DLD1 (cell line): ENCODE results near the gene GNPTG.
"Not testable (repeated sequence)": the region's sequence is repeated elsewhere in the genome, so short reads cannot be mapped to it uniquely, and the experiment has no call there.

Experiments used
- in situ Hi-C: cut with HindIII; loops from 2 replicates; pipeline ENCODE4 v1.10.0; 2017; ENCODE audit warnings: low sequenced_read_pairs

Gene GNPTG

GRCh38 chr16:1318268-1318545, 33.5 kb upstream of the GNPTG start:
- in situ Hi-C loops: no loop called here

- in situ Hi-C loops: no loop called here
Observed at GRCh38 chr16:1319041-1319440, 32.7 kb upstream of the GNPTG start.

DNA sequence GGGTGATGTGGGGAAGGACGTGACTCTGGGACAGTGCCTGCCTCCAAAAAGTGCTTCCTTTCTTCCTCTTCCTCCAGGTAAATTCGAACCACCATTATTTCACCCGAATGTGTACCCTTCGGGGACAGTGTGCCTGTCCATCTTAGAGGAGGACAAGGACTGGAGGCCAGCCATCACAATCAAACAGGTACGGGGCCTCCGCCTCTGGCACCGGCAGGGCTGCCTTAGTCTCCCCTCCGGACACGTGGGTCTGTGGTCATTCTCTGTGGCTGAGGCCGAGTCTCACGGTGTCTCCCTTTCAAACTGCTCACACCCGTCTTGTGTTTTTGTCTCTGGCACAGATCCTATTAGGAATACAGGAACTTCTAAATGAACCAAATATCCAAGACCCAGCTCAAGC, 31.6 kb upstream of the GNPTG start:
- in situ Hi-C loops: no loop called here

- in situ Hi-C loops: no loop called here
Observed at GRCh38 chr16:1320658-1321240, 31.0 kb upstream of the GNPTG start.

- in situ Hi-C loops: no loop called here
Observed at GRCh38 chr16:1322407-1322806, 29.3 kb upstream of the GNPTG start.

- in situ Hi-C loops: no loop called here
Observed at GRCh38 chr16:1323296-1324239, 28.2 kb upstream of the GNPTG start.

GRCh38 chr16:1324286-1324826, 27.4 kb upstream of the GNPTG start:
- in situ Hi-C loops: no loop called here

DNA sequence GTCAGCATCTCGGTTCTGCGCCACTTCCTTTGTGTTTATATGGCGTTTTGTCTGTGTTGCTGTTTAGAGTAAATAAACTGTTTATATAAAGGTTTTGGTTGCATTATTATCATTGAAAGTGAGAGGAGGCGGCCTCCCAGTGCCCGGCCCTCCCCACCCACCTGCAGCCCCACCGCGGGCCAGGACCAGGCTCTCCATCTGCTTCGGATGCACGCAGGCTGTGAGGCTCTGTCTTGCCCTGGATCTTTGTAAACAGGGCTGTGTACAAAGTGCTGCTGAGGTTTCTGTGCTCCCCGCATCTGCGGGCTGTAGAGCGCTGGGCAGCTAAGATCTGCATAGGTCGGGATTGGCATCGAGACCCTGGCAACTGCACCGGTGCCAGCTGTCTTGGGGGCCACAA, 26.5 kb upstream of the GNPTG start:
- in situ Hi-C loops: no loop called here

DNA sequence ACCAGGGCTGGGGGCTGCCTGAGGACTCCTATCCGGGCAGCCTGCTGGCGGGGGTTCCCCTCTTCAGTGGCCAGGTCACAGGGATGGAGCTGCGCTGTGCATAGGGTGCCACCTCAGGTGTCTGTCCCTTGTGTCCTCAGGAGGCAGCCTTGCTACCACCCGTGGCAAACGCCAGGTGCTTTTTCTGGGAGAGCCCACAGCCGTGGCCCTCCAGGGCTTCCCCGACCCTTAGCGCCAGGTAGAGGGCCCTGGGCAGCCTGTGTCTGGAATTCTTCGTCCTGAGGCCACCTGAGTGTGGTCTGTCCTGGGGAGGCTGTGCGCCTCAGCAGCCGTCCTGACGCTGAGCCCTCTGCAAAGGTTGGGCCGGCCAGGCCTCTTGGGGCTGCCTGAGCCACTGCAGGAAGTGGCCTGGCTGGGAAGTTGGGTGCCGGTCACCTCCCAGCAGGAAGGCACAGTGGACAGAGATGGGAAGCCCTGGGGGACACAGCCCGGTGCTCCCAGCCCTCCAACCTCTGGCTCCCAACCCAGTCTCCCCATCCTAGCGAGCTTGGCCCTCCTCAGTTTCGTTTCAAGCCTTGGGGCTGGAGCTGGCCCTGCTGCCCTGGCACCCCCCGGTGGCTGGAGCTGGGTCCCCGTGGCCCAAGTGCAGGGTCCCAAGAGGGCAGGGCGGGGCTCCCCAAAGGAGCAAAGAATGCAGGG, 25.9 kb upstream of the GNPTG start:
- in situ Hi-C loops: no loop called here

DNA sequence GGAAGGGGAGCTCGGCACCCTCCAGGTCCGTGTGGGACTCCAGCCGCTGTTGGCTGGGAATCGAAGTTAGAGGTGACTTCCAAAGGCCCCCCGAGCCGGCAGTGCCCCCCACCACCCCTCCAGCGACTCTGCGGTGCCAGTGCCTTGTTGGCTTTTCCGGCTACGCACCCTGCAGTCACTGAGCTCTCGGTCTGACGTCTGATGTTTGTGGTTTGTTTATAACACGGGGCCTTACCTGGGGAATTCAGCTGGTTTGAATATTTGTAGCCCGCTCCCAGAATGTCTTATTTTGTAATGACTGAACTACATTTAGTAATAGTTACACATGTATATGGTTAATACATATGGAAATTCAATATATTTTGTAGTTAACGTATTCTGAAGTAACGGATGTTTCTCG, 25.3 kb upstream of the GNPTG start:
- in situ Hi-C loops: no loop called here

DNA sequence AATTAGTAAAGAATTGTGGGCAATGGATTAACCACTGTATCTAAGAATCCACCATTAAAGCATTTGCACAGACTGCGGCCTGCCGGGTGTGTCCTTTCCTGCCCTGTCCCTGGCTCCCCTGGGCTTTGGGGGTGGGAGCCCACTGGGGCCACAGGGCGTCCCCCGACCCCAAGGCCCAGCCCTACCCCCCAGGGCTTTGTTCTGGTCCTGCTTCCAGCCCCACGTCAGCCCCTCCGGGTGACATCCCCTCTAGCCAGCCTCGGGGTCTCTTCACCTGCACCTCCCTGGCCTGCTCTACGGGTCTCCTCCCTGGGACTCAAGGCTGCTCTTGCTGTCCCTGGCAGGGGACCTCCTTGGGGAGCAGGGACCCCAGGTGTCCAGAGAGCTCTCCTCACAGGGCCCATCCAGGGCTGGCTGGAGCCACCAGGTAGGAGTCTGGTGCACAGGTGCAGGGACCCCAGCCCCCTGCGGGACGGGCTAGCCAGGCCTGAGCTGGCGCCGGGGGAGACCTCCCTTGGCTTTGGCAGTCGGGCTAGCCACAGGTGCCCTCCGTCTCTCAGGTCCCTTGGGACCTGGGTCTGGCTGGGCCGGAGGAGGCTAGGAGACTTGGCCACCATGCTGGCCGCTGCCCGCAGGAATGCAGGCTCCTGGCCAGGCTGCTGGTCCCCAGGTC, 24.6 kb upstream of the GNPTG start:
- in situ Hi-C loops: no loop called here

GRCh38 chr16:1327619-1327947, 24.1 kb upstream of the GNPTG start:
- in situ Hi-C loops: no loop called here

DNA sequence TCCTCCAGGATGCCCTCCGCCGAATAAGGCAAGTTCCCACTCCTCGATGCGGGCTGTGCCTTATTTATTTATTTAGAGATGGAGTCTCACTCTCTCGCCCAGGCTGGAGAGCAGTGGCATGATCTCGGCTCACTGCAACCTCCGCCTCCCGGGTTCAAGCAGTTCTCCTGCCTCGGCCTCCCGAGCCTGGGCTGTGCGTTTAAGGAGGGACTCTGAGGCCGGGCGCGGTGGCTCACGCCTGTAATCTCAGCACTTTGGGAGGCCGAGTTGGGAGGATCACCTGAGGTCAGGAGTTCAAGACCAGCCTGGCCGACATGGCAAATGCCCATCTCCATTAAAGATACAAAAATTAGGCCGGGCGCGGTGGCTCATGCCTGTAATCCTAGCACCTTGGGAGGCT, 23.6 kb upstream of the GNPTG start:
- in situ Hi-C loops: not testable (repeated sequence)

- in situ Hi-C loops: not testable (repeated sequence)
Observed at GRCh38 chr16:1328961-1329360, 22.8 kb upstream of the GNPTG start.

DNA sequence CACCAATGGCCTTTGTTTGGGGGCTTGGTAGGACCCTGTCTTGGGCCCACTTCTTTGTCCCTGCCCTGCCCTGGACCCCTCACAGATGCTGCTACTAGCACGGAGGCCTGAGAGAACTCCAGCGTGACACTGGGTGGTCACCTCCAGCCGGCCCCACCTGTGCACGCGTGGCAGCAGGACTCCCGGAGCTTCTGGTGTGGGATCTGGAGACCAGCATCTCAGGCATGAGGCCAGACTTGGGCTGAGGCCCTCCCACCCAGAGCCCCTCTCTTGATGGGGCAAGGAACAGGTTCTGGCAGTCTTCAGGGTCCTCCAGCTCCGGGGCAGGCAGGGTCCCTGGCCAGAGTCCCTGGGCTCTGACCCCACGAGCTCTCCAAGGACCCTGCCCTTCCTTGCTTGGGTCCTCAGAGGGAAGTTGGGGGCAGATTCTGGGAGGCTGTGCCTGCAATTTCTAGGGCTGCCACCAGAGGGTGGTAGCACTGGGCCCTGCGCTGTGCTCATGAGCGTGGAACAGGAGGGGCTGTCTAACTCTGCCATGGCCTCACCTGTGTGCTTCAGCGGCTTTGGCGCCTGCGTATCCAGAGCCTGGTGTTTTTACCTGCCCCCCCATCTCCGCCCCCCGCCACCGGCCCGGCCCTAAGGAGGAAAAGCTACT, 21.3 kb upstream of the GNPTG start:
- in situ Hi-C loops: no loop called here

GRCh38 chr16:1330931-1331711, 20.6 kb upstream of the GNPTG start:
- in situ Hi-C loops: no loop called here

- in situ Hi-C loops: no loop called here
Observed at GRCh38 chr16:1331712-1332617, 19.8 kb upstream of the GNPTG start.

- in situ Hi-C loops: no loop called here
Observed at GRCh38 chr16:1332618-1333148, 19.0 kb upstream of the GNPTG start.
